Measurements from ENCODE around the gene LRP3. TPM values are rescaled to one million over a fixed set of nuclear protein-coding genes. Genes with fewer than 3 reads are reported as not detected.

LRP3 gene
- total RNA-seq, 1 donor from 2014 or later, result 13.3 TPM

DNA sequence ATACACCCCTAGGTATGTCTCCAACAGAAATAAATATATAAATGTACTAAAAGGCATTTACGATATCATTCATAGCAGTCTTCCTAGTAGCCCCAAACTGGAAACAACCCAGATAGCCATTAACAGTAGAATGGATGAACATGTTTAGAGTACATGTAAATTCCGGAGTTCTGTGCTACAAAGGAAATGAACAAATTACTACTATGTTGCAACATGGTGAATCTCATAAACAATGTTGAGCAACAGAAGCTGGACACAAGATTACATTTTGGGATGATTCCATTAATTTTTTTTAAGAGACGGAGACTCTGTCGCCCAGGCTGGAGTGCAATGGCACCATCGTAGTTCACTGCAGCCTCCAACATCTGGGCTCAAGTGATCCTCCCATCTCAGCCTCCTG lies 37.4 kb downstream of the LRP3 start:
- peaks cover 32% of the 10 kb centered on the region for H3K27me3 ChIP-seq (ENCODE audit: insufficient read depth, low read length)
- peaks cover 27% of the 10 kb centered on the region for H3K9me3 Mint-ChIP-seq (ENCODE audit: unreplicated experiment)
- H3K4me1 ChIP-seq (ENCODE audit: insufficient read depth, low read length), result no peaks in the 10 kb centered on the region
- no peak for DNase-seq (ENCODE audit: low read depth)
- H3K36me3 ChIP-seq (ENCODE audit: insufficient read depth, low read length), result no peaks in the 10 kb centered on the region
- H3K4me1 Mint-ChIP-seq (ENCODE audit: low read depth, unreplicated experiment), result peaks cover 3% of the 10 kb centered on the region
- no peaks in the 10 kb centered on the region for H3K79me2 ChIP-seq (ENCODE audit: insufficient read depth, low read length)
- no peak overlapping the region for H3K4me3 Mint-ChIP-seq (ENCODE audit: unreplicated experiment)
- H3K9me3 ChIP-seq (ENCODE audit: insufficient read depth, low read depth, low read length), result peaks cover 4% of the 10 kb centered on the region
- no peak overlapping the region for H2AFZ ChIP-seq (ENCODE audit: low read depth, low read length)
- H3K4me3 ChIP-seq (ENCODE audit: insufficient read depth, low read depth, low read length), result no peak overlapping the region
- FAIRE-seq, result no peak
- no peaks in the 10 kb centered on the region for H4K20me1 ChIP-seq (ENCODE audit: insufficient read depth, low read length)
- no peak overlapping the region for H3K27ac ChIP-seq (ENCODE audit: low read depth, low read length)
- H3K27ac Mint-ChIP-seq (ENCODE audit: unreplicated experiment), result no peak overlapping the region
- H3K9ac ChIP-seq (ENCODE audit: low read length), result no peak overlapping the region
- H3K4me2 ChIP-seq (ENCODE audit: low read length), result no peak overlapping the region
- H3K27me3 Mint-ChIP-seq (ENCODE audit: low read depth, unreplicated experiment), result peaks cover 38% of the 10 kb centered on the region
- H3K36me3 Mint-ChIP-seq (ENCODE audit: low read depth, unreplicated experiment), result peaks cover 2% of the 10 kb centered on the region
- TF ChIP-seq EZH2 (IDR thresholded peaks at IDR 0.05; ENCODE audit: insufficient read depth, low read length) (no peak), CTCF (IDR thresholded peaks at IDR 0.05; ENCODE audit: insufficient read depth, low read depth, low read length) (no peak)

DNA sequence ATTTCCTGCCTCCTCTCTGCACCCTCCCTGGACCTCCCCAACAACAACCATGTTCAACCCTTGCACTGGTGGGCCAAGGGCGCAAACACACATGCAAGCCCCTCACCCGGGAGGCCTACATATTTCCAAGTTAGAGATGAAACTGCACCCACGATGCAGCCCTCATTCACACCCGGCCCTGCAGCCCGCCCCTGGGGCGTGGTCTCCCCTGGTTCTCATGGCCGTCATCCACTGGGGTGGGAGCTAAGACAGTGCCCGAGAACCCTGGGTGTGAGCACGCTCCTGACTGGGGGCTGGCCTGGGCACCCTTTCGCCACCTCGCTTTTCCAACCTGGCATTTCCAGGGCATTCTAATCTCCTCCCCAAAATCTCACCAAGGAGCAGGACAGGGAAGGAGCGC lies 38.5 kb downstream of the LRP3 start:
- Mint-ChIP-seq H3K27me3 (ENCODE audit: low read depth, unreplicated experiment) (peaks cover 38% of the 10 kb centered on the region), H3K36me3 (ENCODE audit: low read depth, unreplicated experiment) (peaks cover 2% of the 10 kb centered on the region), H3K4me3 (ENCODE audit: unreplicated experiment) (no peak overlapping the region), H3K27ac (ENCODE audit: unreplicated experiment) (no peak overlapping the region), H3K4me1 (ENCODE audit: low read depth, unreplicated experiment) (no peaks in the 10 kb centered on the region), H3K9me3 (ENCODE audit: unreplicated experiment) (peaks cover 24% of the 10 kb centered on the region)
- Histone ChIP-seq H3K4me3 (ENCODE audit: insufficient read depth, low read depth, low read length) (no peak overlapping the region), H3K4me1 (ENCODE audit: insufficient read depth, low read length) (no peaks in the 10 kb centered on the region), H3K36me3 (ENCODE audit: insufficient read depth, low read length) (no peaks in the 10 kb centered on the region), H3K9me3 (ENCODE audit: insufficient read depth, low read depth, low read length) (peaks cover 3% of the 10 kb centered on the region), H3K9ac (ENCODE audit: low read length) (no peak overlapping the region), H4K20me1 (ENCODE audit: insufficient read depth, low read length) (no peaks in the 10 kb centered on the region), H3K79me2 (ENCODE audit: insufficient read depth, low read length) (no peaks in the 10 kb centered on the region), H2AFZ (ENCODE audit: low read depth, low read length) (no peak overlapping the region), H3K27me3 (ENCODE audit: insufficient read depth, low read length) (peaks cover 26% of the 10 kb centered on the region), H3K4me2 (ENCODE audit: low read length) (no peak overlapping the region), H3K27ac (ENCODE audit: low read depth, low read length) (no peak overlapping the region)
- DNase-seq (ENCODE audit: low read depth) (no peak), FAIRE-seq (no peak)
- no peak for TF ChIP-seq EZH2 (IDR thresholded peaks at IDR 0.05; ENCODE audit: insufficient read depth, low read length)
- no peak for TF ChIP-seq CTCF (IDR thresholded peaks at IDR 0.05; ENCODE audit: insufficient read depth, low read depth, low read length)

DNA sequence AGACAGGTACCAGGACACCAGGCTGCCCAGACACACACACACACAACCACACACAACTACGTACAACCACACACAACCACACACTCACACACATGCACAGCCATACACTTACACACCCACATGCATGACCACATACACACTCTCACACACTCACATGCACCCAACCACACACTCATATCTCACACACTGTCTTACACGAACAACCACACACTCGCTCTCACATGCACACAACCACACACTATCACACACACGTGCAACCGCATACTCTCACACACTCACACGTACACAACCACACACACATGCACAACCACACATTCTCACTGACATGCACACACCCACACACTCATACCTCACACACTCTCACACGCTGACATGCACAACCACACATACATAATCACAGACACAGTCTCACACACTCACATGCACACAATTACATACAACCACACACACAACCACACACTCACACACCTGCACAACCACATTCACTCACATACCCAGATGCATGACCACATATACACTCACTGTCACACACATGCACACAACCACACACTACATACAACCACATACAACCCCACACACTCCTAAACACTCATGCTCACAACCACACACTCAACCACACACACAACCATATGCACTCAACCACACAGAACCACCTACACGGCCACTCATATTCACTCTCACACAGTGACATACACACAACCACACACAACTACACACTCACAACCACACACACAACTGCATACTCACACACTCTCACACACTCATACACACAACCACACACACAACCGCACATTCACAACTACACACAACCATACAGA lies 39.1 kb downstream of the LRP3 start:
- Histone ChIP-seq H4K20me1 (ENCODE audit: insufficient read depth, low read length) (no peaks in the 10 kb centered on the region), H3K79me2 (ENCODE audit: insufficient read depth, low read length) (no peaks in the 10 kb centered on the region), H3K9ac (ENCODE audit: low read length) (no peak overlapping the region), H3K4me2 (ENCODE audit: low read length) (no peak overlapping the region), H3K27me3 (ENCODE audit: insufficient read depth, low read length) (peaks cover 25% of the 10 kb centered on the region), H3K27ac (ENCODE audit: low read depth, low read length) (no peak overlapping the region), H3K36me3 (ENCODE audit: insufficient read depth, low read length) (no peaks in the 10 kb centered on the region), H3K4me3 (ENCODE audit: insufficient read depth, low read depth, low read length) (no peak overlapping the region), H2AFZ (ENCODE audit: low read depth, low read length) (no peak overlapping the region), H3K9me3 (ENCODE audit: insufficient read depth, low read depth, low read length) (no peaks in the 10 kb centered on the region), H3K4me1 (ENCODE audit: insufficient read depth, low read length) (no peaks in the 10 kb centered on the region)
- Mint-ChIP-seq H3K27ac (ENCODE audit: unreplicated experiment) (no peak overlapping the region), H3K4me3 (ENCODE audit: unreplicated experiment) (no peak overlapping the region), H3K4me1 (ENCODE audit: low read depth, unreplicated experiment) (no peaks in the 10 kb centered on the region), H3K36me3 (ENCODE audit: low read depth, unreplicated experiment) (no peaks in the 10 kb centered on the region), H3K9me3 (ENCODE audit: unreplicated experiment) (peaks cover 20% of the 10 kb centered on the region), H3K27me3 (ENCODE audit: low read depth, unreplicated experiment) (peaks cover 38% of the 10 kb centered on the region)
- FAIRE-seq (no peak), DNase-seq (ENCODE audit: low read depth) (no peak)
- TF ChIP-seq EZH2 (IDR thresholded peaks at IDR 0.05; ENCODE audit: insufficient read depth, low read length) (no peak), CTCF (IDR thresholded peaks at IDR 0.05; ENCODE audit: insufficient read depth, low read depth, low read length) (no peak)

Data from astrocyte (in vitro differentiated cells and primary cell).